ENCODE data around the gene DYRK1B.

GRCh38 chr19:39809368-39809767, 24.6 kb downstream of the DYRK1B start:
- TF ChIP-seq CTCF (conservative IDR thresholded peaks at IDR 0.05 in 1 of 2, IDR thresholded peaks at IDR 0.05 in 1 of 2; ENCODE audit: low read depth in 1 of 2, low read length in 2 of 2) (no peak), EZH2 (IDR thresholded peaks at IDR 0.05; ENCODE audit: low read length, missing control alignments) (no peak)
